Stimulated activated CD4-positive, alpha-beta T cell treated with anti-CD3 and anti-CD28 coated beads, Interleukin-4, amount 100 ng/mL, for 48 hours (primary cell): ENCODE data around the gene RAD1.

ENCODE experiments used
- DNase-seq, 2 donors: peaks; one replicate each; pipeline ENCODE4 v3.0.0-alpha.2; 2020; ENCODE audit warnings: low read depth in 2 of 2

Gene RAD1

GRCh38 chr5:34916518-34916917 lies 1.2 kb upstream of the RAD1 start:
- DNase-seq, result no peak

GRCh38 chr5:34915856-34916192 lies 520 bp upstream of the RAD1 start:
- peak in 1 of 2 donors; percentile 22 for DNase-seq

GRCh38 chr5:34914671-34915138 lies 599 bp downstream of the RAD1 start:
- DNase-seq, result no peak

GRCh38 chr5:34913072-34913471 lies 2.2 kb downstream of the RAD1 start:
- no peak for DNase-seq

- no peak for DNase-seq
Observed at GRCh38 chr5:34905564-34905963, 9.7 kb downstream of the RAD1 start.

GRCh38 chr5:34903260-34903659 lies 12.0 kb downstream of the RAD1 start:
- DNase-seq, result no peak

- no peak for DNase-seq
Observed at GRCh38 chr5:34900652-34901051, 14.7 kb downstream of the RAD1 start.

- DNase-seq, result no peak
Observed at GRCh38 chr5:34899066-34899465, 16.2 kb downstream of the RAD1 start.

- peak; percentile 35 to 40 for DNase-seq
Observed at GRCh38 chr5:34898258-34898895, 16.9 kb downstream of the RAD1 start.

GRCh38 chr5:34897646-34898045 lies 17.7 kb downstream of the RAD1 start:
- DNase-seq, result no peak

- no peak for DNase-seq
Observed at GRCh38 chr5:34895641-34896419, 19.5 kb downstream of the RAD1 start.

GRCh38 chr5:34894716-34895115 lies 20.6 kb downstream of the RAD1 start:
- DNase-seq, result no peak

- DNase-seq, result no peak
Observed at GRCh38 chr5:34892414-34892813, 22.9 kb downstream of the RAD1 start.

- no peak for DNase-seq
Observed at GRCh38 chr5:34891981-34892380, 23.3 kb downstream of the RAD1 start.

- no peak for DNase-seq
Observed at GRCh38 chr5:34889394-34889793, 25.9 kb downstream of the RAD1 start.

- DNase-seq, result no peak
Observed at GRCh38 chr5:34886392-34887119, 28.7 kb downstream of the RAD1 start.

GRCh38 chr5:34881246-34881645 lies 34.1 kb downstream of the RAD1 start:
- DNase-seq, result no peak

- no peak for DNase-seq
Observed at GRCh38 chr5:34876275-34876674, 39.0 kb downstream of the RAD1 start.

GRCh38 chr5:34870382-34870781 lies 44.9 kb downstream of the RAD1 start:
- no peak for DNase-seq

- no peak for DNase-seq
Observed at GRCh38 chr5:34869256-34869655, 46.0 kb downstream of the RAD1 start.

- DNase-seq, result no peak
Observed at GRCh38 chr5:34868791-34869190, 46.5 kb downstream of the RAD1 start.

GRCh38 chr5:34867660-34868059 lies 47.6 kb downstream of the RAD1 start:
- DNase-seq, result no peak

- DNase-seq, result no peak
Observed at GRCh38 chr5:34866989-34867471, 48.3 kb downstream of the RAD1 start.
